Hepatocyte (in vitro differentiated cells): ENCODE measurements around the gene SLC9A8. TPM values are rescaled to one million over a fixed set of nuclear protein-coding genes. Genes with fewer than 3 reads are reported as not detected.

Experiments
- DNase-seq: peaks from one replicate; pipeline ENCODE4 v3.0.0-alpha.2; 2016; ENCODE audit warnings: low spot score
- H2AFZ ChIP-seq: fragments of 200-600 bp; sonication (generic); 2 replicates; pipeline ENCODE4 v1.6.0; 2016; ENCODE audit warnings: antibody characterized with exemption, mild to moderate bottlenecking
- H3K27ac ChIP-seq: fragments of 200-600 bp; sonication (generic); 2 replicates; pipeline ENCODE4 v1.5.1; 2016; ENCODE audit warnings: mild to moderate bottlenecking
- H3K27me3 ChIP-seq: fragments of 200-600 bp; sonication (generic); 2 replicates; pipeline ENCODE4 v1.6.1; 2016
- H3K36me3 ChIP-seq: fragments of 200-600 bp; sonication (generic); replicated peaks from 2 replicates; pipeline ENCODE4 v1.5.1; 2016; ENCODE audit warnings: low read depth; ENCODE audit not compliant: insufficient read depth
- H3K4me1 ChIP-seq: fragments of 200-600 bp; sonication (generic); 2 replicates; pipeline ENCODE4 v1.5.1; 2016; ENCODE audit warnings: mild to moderate bottlenecking, moderate library complexity; ENCODE audit not compliant: insufficient read depth
- H3K4me2 ChIP-seq: fragments of 200-600 bp; sonication (generic); 2 replicates; pipeline ENCODE4 v1.6.0; 2016
- H3K4me3 ChIP-seq: fragments of 200-600 bp; sonication (generic); 2 replicates; pipeline ENCODE4 v1.5.1; 2016; ENCODE audit warnings: mild to moderate bottlenecking
- H3K79me2 ChIP-seq: fragments of 200-600 bp; sonication (generic); 2 replicates; pipeline ENCODE4 v1.6.0; 2017; ENCODE audit warnings: mild to moderate bottlenecking
- H3K9me2 ChIP-seq: fragments of 200-600 bp; sonication (generic); replicated peaks from 2 replicates; pipeline ENCODE4 v1.6.0; 2017; ENCODE audit warnings: mild to moderate bottlenecking; ENCODE audit not compliant: insufficient read depth
- H3K9me3 ChIP-seq: fragments of 200-600 bp; sonication (generic); 2 replicates; pipeline ENCODE4 v1.5.1; 2016; ENCODE audit warnings: low read depth, mild to moderate bottlenecking
- H4K20me1 ChIP-seq: fragments of 200-600 bp; sonication (generic); 2 replicates; pipeline ENCODE4 v1.6.0; 2016; ENCODE audit warnings: mild to moderate bottlenecking; ENCODE audit not compliant: insufficient read depth, poor library complexity, severe bottlenecking
- CTCF ChIP-seq: fragments of 200-600 bp; sonication (generic); IDR thresholded peaks from 2 replicates; pipeline ENCODE4 v1.5.1; 2016; ENCODE audit warnings: antibody characterized with exemption, mild to moderate bottlenecking; ENCODE audit not compliant: poor library complexity
- EZH2 ChIP-seq: fragments of 200-600 bp; sonication (generic); IDR thresholded peaks from 2 replicates; pipeline ENCODE4 v1.6.1; 2016; ENCODE audit warnings: antibody characterized with exemption, mild to moderate bottlenecking, borderline replicate concordance
- EZH2phosphoT487 ChIP-seq: fragments of 200-600 bp; sonication (generic); IDR thresholded peaks from one replicate; pipeline ENCODE4 v1.6.1; 2018; ENCODE audit warnings: antibody characterized with exemption, mild to moderate bottlenecking, low read depth, moderate library complexity; ENCODE audit not compliant: unreplicated experiment, severe bottlenecking
- WGBS: methylation state at CpG from one replicate; pipeline ENCODE4 v1.1.6; 2016; ENCODE audit warnings: low lambda C conversion rate; ENCODE audit errors: missing lambda C conversion rate; 5-methylcytosine and 5-hydroxymethylcytosine counted together
- polyA plus RNA-seq: library from polyadenylated mRNA; unstranded; fragments of >200 nt; fragmentation: Nextera tagmentation; extraction: Ambion mirVana; gene quantifications from 2 replicates; pipeline ENCODE4 v1.2.1, GENCODE V29; 2016
- total RNA-seq: library from RNA; depleted of rRNA; stranded (reverse); fragments of >200 nt; gene quantifications from 2 replicates; pipeline ENCODE4 v1.2.3, GENCODE V29; 2014

The SLC9A8 gene
- total and polyA plus RNA-seq, 2 experiments from 2014 or later = 4.9 to 6.7 TPM

- peak overlapping the region; percentile 80 for H2AFZ ChIP-seq
Observed at GRCh38 chr20:49935746-49936152, 123.1 kb downstream of the SLC9A8 start.

GRCh38 chr20:49936153-49937026 lies 123.8 kb downstream of the SLC9A8 start, which contains the start of gene RNF114:
Gene RNF114, plus strand, starts transcription at chr20:49936397. Its CDS starts 16 bp downstream, at chr20:49936413.
- Histone ChIP-seq H3K27ac (peak within 1 kb of the TSS; percentile 92), H3K9me3 (no peaks in the 10 kb centered on the region), H3K4me1 (peaks cover 16% of the 10 kb centered on the region), H3K27me3 (no peaks in the 10 kb centered on the region), H3K4me3 (peak within 1 kb of the TSS; percentile 85), H3K36me3 (no peaks in the 10 kb centered on the region), H2AFZ (peak within 1 kb of the TSS; percentile 80), H3K4me2 (peak within 1 kb of the TSS; percentile 82), H3K9me2 (no peaks in the 10 kb centered on the region), H4K20me1 (peaks cover 41% of the 10 kb centered on the region), H3K79me2 (peaks cover 51% of the 10 kb centered on the region)
- 3% methylated on average over 61 of the region's 79 CpGs for WGBS
- peak; percentile 97 for DNase-seq
- TF ChIP-seq EZH2 = no peak
- no peak for TF ChIP-seq CTCF
- no peak for TF ChIP-seq EZH2phosphoT487

More at GRCh38 chr20:49935746-49936152, 123.1 kb downstream of the SLC9A8 start:
- peaks cover 44% of the 10 kb centered on the region for H3K79me2 ChIP-seq
- no peaks in the 10 kb centered on the region for H3K36me3 ChIP-seq
- TF ChIP-seq EZH2 (no peak), EZH2phosphoT487 (no peak), CTCF (no peak)
- peaks cover 16% of the 10 kb centered on the region for H3K4me1 ChIP-seq
- peak overlapping the region; percentile 7 for H3K27ac ChIP-seq
- H3K9me2 ChIP-seq = no peaks in the 10 kb centered on the region
- 75% methylated on average over 21 of the region's 21 CpGs for WGBS
- H3K27me3 ChIP-seq = no peaks in the 10 kb centered on the region
- H3K4me2 ChIP-seq = peak overlapping the region; percentile 70
- H3K4me3 ChIP-seq = no peak overlapping the region
- peaks cover 34% of the 10 kb centered on the region for H4K20me1 ChIP-seq
- no peak for DNase-seq
- H3K9me3 ChIP-seq = no peaks in the 10 kb centered on the region

GRCh38 chr20:49937027-49937929 lies 124.7 kb downstream of the SLC9A8 start:
- Histone ChIP-seq H2AFZ (peak overlapping the region; percentile 44), H3K36me3 (no peaks in the 10 kb centered on the region), H3K9me3 (no peaks in the 10 kb centered on the region), H3K4me3 (peak overlapping the region; percentile 85), H3K4me1 (peaks cover 16% of the 10 kb centered on the region), H4K20me1 (peaks cover 49% of the 10 kb centered on the region), H3K27me3 (no peaks in the 10 kb centered on the region), H3K27ac (peak overlapping the region; percentile 92), H3K79me2 (peaks cover 59% of the 10 kb centered on the region), H3K4me2 (peak overlapping the region; percentile 82), H3K9me2 (no peaks in the 10 kb centered on the region)
- peak; percentile 27 for DNase-seq
- 12% methylated on average over 12 of the region's 12 CpGs for WGBS
- TF ChIP-seq CTCF (no peak), EZH2 (no peak), EZH2phosphoT487 (no peak)
